ENCODE data around the gene BICDL2.
A peak's percentile ranks its signal among the peaks of the same experiment; 100 is the strongest.
"Not testable (repeated sequence)": the region's sequence is repeated elsewhere in the genome, so short reads cannot be mapped to it uniquely, and the experiment has no call there.

BICDL2 gene

DNA sequence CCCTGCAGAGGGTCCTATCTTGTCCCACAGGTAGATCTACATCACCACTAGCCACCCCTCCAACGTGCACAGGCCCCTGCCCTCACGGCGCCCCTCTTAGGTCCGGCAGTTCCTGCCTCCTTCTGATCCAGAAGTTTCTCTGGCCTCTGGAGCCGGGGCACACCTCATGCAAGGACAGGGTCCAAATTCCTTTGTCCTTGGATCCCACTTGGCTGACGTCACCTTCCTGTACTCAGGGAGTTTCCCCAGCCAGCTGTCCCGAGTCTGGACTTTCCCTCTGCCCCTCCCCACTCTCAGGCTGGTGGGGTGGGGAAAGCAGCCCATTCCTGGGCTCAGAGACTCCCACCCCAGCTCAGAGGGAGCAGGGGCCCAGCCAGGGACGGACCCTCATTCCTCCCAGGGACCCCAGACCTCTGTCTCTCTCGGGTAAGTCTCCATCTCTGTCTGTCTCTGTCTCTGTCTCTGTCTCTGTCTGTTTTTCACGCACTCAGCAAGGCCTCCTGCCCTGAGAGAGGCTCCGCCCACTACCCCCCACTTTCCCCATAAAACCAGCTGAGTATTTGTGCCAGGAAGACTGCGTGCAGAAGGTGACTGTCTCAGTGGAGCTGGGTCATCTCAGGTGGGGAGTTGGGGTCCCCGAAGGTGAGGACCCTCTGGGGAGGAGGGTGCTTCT, 28.5 kb upstream of the BICDL2 start, which contains the start of gene IL32:
TSS of gene IL32 (plus strand) at position 572 of the 673 bp plus-strand sequence. CDS start 172 bp downstream, outside the sequence.
- DNase-seq (ENCODE audit: extremely low read depth in 1 of 2, low read depth in 1 of 2): peak in 1 of 2 donors; percentile 73

GRCh38 chr16:3063625-3064386, 27.1 kb upstream of the BICDL2 start:
- no peak for DNase-seq (ENCODE audit: extremely low read depth in 1 of 2, low read depth in 1 of 2)

DNA sequence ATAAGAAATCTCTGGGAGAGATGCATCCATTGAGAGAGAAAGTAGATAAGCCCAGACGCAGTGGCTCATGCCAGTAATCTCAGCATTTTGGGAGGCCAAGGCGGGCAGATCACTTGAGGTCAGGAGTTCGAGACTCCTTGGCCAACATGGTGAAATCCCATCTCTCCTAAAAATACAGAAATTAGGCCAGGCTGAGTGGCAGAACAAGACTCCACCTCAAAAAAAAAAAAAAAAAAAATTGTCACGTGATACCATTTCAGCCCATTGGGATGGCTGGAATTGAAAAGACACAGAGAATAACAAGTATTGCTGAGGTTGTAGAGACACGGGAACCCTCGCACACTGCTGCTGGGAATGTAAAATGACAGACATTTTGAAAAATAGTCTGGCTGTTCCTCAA, 25.8 kb upstream of the BICDL2 start:
- DNase-seq (ENCODE audit: extremely low read depth in 1 of 2, low read depth in 1 of 2): no peak

DNA sequence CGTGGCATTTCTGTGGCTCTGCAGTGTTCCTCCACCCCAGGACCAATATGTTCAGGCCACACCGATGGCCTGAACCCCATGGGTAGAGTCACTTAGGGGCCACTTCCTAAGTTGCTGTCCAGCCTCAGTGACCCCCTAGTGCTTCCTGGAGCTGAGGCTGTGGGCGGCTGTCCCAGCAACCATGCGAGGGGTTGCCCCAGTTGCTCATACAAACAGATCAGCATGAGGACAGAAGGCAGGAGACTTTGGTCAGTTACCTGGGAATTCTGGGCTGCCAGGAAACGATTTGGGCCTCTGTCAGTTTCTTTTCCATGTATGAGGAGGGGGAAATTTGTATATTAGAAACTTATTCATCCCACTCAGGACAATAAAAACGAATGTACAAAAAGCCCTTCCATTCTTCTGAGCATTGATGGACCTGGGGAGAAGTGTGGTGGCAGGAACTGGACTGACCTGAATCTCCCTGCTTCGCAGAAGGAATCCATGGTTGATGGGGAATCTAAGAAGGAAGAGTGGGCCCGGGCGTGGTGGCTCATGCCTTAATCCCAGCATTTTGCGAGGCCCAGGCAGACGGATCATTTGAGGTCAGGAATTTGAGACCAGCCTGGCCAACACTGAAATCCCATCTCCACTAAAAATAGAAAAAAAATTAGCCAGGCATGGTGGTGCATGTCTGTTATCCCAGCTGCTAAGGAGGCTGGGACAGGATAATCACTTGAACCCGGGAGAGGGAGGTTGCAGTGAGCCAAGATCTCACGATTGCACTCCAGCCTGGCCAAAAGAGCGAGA, 23.8 kb upstream of the BICDL2 start:
- no peak for DNase-seq (ENCODE audit: extremely low read depth in 1 of 2, low read depth in 1 of 2)

GRCh38 chr16:3059723-3060242, 23.0 kb upstream of the BICDL2 start:
- no peak for DNase-seq (ENCODE audit: extremely low read depth in 1 of 2, low read depth in 1 of 2)

DNA sequence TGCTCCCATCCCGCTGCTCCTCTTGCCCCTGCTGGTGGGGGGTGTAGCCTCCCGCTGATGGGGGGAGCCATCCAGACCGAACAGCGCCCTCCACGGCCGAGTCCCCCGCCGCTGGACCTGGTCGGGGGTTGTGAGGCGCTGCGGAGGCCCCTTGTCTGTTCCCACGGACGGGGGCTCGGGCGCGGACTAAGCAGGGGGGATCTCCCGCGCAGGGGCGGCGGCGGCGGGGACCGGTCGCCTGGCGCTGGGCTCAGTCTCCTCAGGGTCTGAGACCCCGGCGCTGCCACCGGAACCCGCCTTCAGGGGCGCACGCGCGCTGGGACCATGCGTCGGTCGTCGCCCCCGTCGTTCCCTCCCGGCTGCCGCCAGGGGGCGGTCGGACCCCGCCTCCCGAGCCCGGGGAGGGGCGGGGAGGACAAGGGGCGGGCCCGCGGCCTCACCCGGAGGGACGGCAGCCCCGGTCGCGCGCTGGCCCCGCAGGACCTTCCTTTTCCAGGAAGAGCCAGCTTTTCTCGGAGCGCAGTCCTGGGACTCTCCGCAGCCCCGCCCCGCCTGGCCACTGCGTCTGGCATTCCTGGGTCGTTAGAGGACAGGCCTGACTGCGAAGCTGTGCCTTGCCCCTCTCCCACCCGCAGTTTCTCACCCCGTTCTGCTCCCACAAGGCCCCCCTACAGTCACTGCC, 22.4 kb upstream of the BICDL2 start:
- peak; percentile 77 to 82 for DNase-seq (ENCODE audit: extremely low read depth in 1 of 2, low read depth in 1 of 2)

GRCh38 chr16:3058139-3059030, 21.6 kb upstream of the BICDL2 start:
- no peak for DNase-seq (ENCODE audit: extremely low read depth in 1 of 2, low read depth in 1 of 2)

- no peak for DNase-seq (ENCODE audit: extremely low read depth in 1 of 2, low read depth in 1 of 2)
Measured at GRCh38 chr16:3057181-3058138, 20.7 kb upstream of the BICDL2 start.

GRCh38 chr16:3056336-3057180, 19.8 kb upstream of the BICDL2 start:
- no peak for DNase-seq (ENCODE audit: extremely low read depth in 1 of 2, low read depth in 1 of 2)

GRCh38 chr16:3055734-3056115, 19.0 kb upstream of the BICDL2 start:
- not testable (repeated sequence) for DNase-seq (ENCODE audit: extremely low read depth in 1 of 2, low read depth in 1 of 2)

GRCh38 chr16:3054965-3055733, 18.4 kb upstream of the BICDL2 start:
- no peak for DNase-seq (ENCODE audit: extremely low read depth in 1 of 2, low read depth in 1 of 2)

DNA sequence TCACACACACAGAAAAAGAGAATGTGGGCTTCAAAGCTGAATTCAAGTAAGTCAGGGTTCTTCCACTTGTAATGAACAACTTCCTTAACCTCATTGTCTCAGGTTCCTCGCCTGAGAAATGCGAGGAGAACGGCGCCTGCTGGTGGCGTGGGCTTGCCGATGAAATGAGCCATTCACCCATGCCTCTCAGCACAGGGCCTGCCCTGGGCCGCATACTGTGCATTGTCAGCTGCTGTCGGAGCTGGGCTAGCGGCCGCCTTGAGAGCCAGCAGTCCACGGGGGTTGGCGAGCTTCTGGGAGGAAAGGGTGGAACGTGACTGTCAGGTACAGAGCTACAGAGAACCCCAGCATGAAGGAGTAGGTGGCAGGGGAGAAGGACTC, 16.6 kb upstream of the BICDL2 start:
- not testable (repeated sequence) for DNase-seq (ENCODE audit: extremely low read depth in 1 of 2, low read depth in 1 of 2)

DNA sequence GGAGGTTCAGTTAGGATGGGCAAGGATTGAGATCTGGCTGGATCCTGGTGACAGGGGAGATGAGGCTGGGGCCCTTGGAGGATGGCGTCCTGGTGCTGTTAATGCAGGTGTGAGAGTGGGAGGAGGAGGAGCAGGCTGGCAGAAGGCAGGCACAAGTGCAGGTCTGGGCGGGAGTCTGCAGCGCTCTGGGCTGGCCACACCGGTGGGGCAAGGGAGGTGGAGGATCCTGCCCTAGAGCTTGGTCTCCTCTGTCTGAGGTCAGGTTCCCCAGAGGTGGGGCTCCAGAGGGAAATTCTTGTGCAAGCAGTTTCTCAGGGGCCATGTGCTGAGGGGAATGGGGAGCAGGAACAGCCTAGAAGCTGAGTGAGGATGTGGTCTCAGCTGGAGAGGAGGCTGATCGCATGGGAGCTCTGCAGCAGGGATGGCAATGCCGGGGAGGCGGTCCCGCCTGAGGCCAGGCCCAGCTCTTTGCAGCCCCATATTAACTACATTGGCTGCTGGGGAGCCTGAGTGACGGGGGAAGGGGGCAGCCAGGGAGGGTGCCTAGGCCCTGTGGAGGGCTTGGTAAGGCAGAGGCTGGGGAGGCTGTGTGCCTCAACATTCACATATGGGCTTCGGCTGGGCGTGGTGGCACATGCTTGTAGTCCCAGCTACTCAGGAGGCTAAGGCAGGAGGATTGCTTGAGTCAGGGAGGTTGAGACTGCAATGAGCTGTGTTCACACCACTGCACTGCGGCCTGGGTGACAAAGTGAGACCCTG, 16.0 kb upstream of the BICDL2 start:
- DNase-seq (ENCODE audit: extremely low read depth in 1 of 2, low read depth in 1 of 2): not testable (repeated sequence)

- DNase-seq (ENCODE audit: extremely low read depth in 1 of 2, low read depth in 1 of 2): no peak
Measured at GRCh38 chr16:3051494-3051893, 14.8 kb upstream of the BICDL2 start.

GRCh38 chr16:3051009-3051408, 14.3 kb upstream of the BICDL2 start:
- no peak for DNase-seq (ENCODE audit: extremely low read depth in 1 of 2, low read depth in 1 of 2)

DNA sequence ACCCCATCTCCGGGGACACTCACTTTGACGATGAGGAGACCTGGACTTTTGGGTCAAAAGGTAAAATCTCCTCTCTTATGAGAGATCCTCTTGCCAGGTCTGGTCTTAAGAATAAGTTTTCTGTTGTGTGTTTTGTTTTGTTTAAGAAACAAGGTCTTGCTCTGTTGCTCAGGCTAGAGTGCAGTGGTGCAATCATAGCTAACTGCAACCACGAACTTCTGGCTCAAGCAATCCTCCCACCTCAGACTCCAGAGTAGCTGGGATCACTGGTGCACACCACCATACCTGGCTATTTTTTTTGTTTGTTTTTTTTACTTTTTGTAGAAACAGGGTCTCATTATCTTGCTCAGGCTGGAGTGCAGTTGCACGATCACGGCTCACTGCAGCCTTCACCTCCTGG, 13.7 kb upstream of the BICDL2 start:
- no peak for DNase-seq (ENCODE audit: extremely low read depth in 1 of 2, low read depth in 1 of 2)
